Gastroesophageal sphincter (tissue), 3 donors: Measurements from ENCODE around the gene MT1M.

ENCODE experiments used
- EP300 ChIP-seq: sonication (generic); formaldehyde crosslinking; IDR thresholded peaks from one replicate; pipeline ENCODE4 v1.6.1; 2017; ENCODE audit warnings: antibody characterized with exemption, mild to moderate bottlenecking
- POLR2A ChIP-seq, 2 donors: fragments of 450-650 bp; IDR thresholded peaks; one replicate each; pipeline ENCODE4 v1.6.1; 2017; ENCODE audit warnings: antibody characterized with exemption in 2 of 2, mild to moderate bottlenecking in 2 of 2, moderate library complexity in 1 of 2
- POLR2AphosphoS5 ChIP-seq: sonication (generic); formaldehyde crosslinking; IDR thresholded peaks from one replicate; pipeline ENCODE4 v1.6.1; 2017; ENCODE audit warnings: antibody characterized with exemption
- TF ChIP-seq, protein P1 (sequence below), 4 experiments: fragments of 200-600 bp in 2 of 4; fragments of 450-650 bp in 2 of 4; sonication (generic) in 1 of 4; IDR thresholded peaks; one replicate each; pipeline ENCODE4 v1.5.1; 2017 to 2019; ENCODE audit warnings: antibody characterized with exemption in 4 of 4, mild to moderate bottlenecking in 2 of 4, moderate library complexity in 2 of 4

DNA sequence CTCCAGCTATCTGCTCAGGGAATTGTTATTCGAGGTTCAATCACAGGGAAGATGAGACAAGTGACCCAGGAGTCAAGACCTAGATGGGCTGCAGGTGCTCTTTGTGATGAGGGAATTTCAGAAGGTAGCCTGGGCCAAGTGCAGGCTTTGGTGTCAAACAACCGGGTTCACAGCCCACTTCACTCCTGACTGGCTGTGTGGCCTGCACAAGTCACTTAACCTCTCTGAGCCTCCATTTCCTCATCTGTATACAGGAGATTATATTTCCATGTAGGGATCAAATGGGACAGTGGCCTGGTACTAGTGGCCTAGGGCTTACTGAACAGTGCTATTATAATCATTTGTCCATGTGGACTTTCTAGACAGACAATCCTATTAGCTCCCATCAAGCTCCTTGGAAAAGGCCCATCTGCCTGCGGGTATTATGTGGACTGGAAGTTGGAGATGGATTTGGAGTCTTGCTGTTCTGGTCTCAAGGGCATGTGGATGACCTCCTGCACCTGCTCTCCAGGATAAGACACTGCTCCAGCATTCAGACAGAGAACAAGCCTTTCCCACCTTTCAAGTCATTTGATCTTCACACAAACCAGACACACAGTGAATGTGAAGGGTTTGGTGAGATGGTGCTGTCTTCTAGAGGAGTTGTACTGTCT lies 46.7 kb downstream of the MT1M start:
- TF ChIP-seq EP300 = no peak
- TF ChIP-seq, protein P1, sequence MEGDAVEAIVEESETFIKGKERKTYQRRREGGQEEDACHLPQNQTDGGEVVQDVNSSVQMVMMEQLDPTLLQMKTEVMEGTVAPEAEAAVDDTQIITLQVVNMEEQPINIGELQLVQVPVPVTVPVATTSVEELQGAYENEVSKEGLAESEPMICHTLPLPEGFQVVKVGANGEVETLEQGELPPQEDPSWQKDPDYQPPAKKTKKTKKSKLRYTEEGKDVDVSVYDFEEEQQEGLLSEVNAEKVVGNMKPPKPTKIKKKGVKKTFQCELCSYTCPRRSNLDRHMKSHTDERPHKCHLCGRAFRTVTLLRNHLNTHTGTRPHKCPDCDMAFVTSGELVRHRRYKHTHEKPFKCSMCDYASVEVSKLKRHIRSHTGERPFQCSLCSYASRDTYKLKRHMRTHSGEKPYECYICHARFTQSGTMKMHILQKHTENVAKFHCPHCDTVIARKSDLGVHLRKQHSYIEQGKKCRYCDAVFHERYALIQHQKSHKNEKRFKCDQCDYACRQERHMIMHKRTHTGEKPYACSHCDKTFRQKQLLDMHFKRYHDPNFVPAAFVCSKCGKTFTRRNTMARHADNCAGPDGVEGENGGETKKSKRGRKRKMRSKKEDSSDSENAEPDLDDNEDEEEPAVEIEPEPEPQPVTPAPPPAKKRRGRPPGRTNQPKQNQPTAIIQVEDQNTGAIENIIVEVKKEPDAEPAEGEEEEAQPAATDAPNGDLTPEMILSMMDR (IDR thresholded peaks at IDR 0.05) = no peak
- no peak for TF ChIP-seq POLR2AphosphoS5
- no peak for TF ChIP-seq POLR2A (IDR thresholded peaks at IDR 0.05)
